Measurements from ENCODE around the gene CSTPP1. TPM values are rescaled to one million over a fixed set of nuclear protein-coding genes. Genes with fewer than 3 reads are reported as not detected.

CSTPP1 gene
- total and polyA plus RNA-seq, 2 of the 8 experiments (the other 6 are each of a cell fraction or from before 2014, with no cell fraction given) = 24.2 to 28.7 TPM

GRCh38 chr11:46892838-46893237 lies 43.7 kb upstream of the CSTPP1 start:
- H3K23ac ChIP-seq (ENCODE audit: insufficient read length) = no peak overlapping the region
- H3K79me2 ChIP-seq (ENCODE audit: control insufficient read depth in 1 of 2, insufficient read depth in 2 of 2, low read length in 2 of 2) = no peaks in the 10 kb centered on the region
- no peak overlapping the region for H3K4me3 ChIP-seq (ENCODE audit: extremely low read depth in 1 of 4, insufficient read depth in 2 of 4, low read depth in 3 of 4, low read length in 4 of 4)
- H3K9me3 ChIP-seq (ENCODE audit: insufficient read depth in 2 of 2, low read depth in 1 of 2, low read length in 1 of 2) = no peaks in the 10 kb centered on the region
- ChIA-PET POLR2A (ENCODE audit: partially characterized antibody) (no interaction called here), CTCF (ENCODE audit: partially characterized antibody) (interaction anchor here (0.9 to 7.4 kb wide), 7 partner anchors 12 to 270 kb away, joined by 3 to 66 read pairs (median 4); no protein-coding TSS in a partner anchor)
- H3K27ac ChIP-seq (ENCODE audit: low read depth, low read length) = no peak overlapping the region
- H3K14ac ChIP-seq (ENCODE audit: insufficient read length) = no peak overlapping the region
- H2AK5ac ChIP-seq (ENCODE audit: low read depth, low read length) = no peak overlapping the region
- no peak overlapping the region for H2BK15ac ChIP-seq (ENCODE audit: low read length)
- no peak for FAIRE-seq
- H3K36me3 ChIP-seq (ENCODE audit: control insufficient read depth in 2 of 4, insufficient read depth in 4 of 4, low read length in 3 of 4) = peaks cover 2 to 22% (median 11%) of the 10 kb centered on the region in 4 experiments; a peak in 4 of 8 replicates
- peaks cover 2% of the 10 kb centered on the region; the same call in 1 of the 2 replicates for H3K23me2 ChIP-seq (ENCODE audit: low read depth, low read length)
- no peak overlapping the region for H3K9ac ChIP-seq (replicated peaks in 1 of 4; ENCODE audit: extremely low read depth in 1 of 4, low read depth in 3 of 4, low read length in 3 of 4)
- no peak overlapping the region for H2BK5ac ChIP-seq (ENCODE audit: low read depth, low read length)
- H3K79me1 ChIP-seq (ENCODE audit: low read depth, low read length) = no peaks in the 10 kb centered on the region
- 92% methylated on average over 9 of the region's 9 CpGs; no CpG with 5 or more reads in 1 of the 2 experiments for WGBS, 2 experiments (ENCODE audit: extremely low coverage in 1 of 2, insufficient coverage in 1 of 2, insufficient read length in 1 of 2, insufficient replicate concordance in 2 of 2, low coverage in 1 of 2, low lambda C conversion rate in 2 of 2, missing lambda C conversion rate in 1 of 2)
- no peaks in the 10 kb centered on the region for H3K27me3 ChIP-seq (replicated peaks in 1 of 4; ENCODE audit: control insufficient read depth in 3 of 4, extremely low read depth in 1 of 4, insufficient read depth in 3 of 4, low read length in 3 of 4)
- no peak overlapping the region for H2BK120ac ChIP-seq (replicated peaks; ENCODE audit: low read depth, low read length)
- no peak overlapping the region for H2BK12ac ChIP-seq (ENCODE audit: low read depth, low read length)
- no peak overlapping the region for H4K5ac ChIP-seq (ENCODE audit: insufficient read length, low read depth, low read length)
- no peak overlapping the region for H3K4me2 ChIP-seq (ENCODE audit: insufficient read depth in 1 of 2, low read depth in 2 of 2, low read length in 2 of 2)
- no peak overlapping the region for H3K56ac ChIP-seq (replicated peaks; ENCODE audit: insufficient read length, low read depth, low read length)
- no peak overlapping the region for H3K4ac ChIP-seq (replicated peaks; ENCODE audit: insufficient read length, low read depth, low read length)
- no peak overlapping the region for H2BK20ac ChIP-seq (ENCODE audit: low read length)
- no peak overlapping the region for H3K18ac ChIP-seq (ENCODE audit: extremely low read depth, low read length)
- H4K20me1 ChIP-seq (replicated peaks in 1 of 2; ENCODE audit: control insufficient read depth in 1 of 2, insufficient read depth in 2 of 2, low read length in 2 of 2) = peaks cover 0 to 4% of the 10 kb centered on the region in 2 experiments
- TF ChIP-seq JUN (IDR thresholded peaks at IDR 0.05; ENCODE audit: low read depth, low read length) (no peak), EZH2 (IDR thresholded peaks at IDR 0.05; ENCODE audit: low read depth, low read length, severe bottlenecking) (no peak), ASH2L (IDR thresholded peaks at IDR 0.05; ENCODE audit: low read length) (no peak), CHD1 (IDR thresholded peaks at IDR 0.05; ENCODE audit: low read depth, low read length) (no peak), BRCA1 (IDR thresholded peaks at IDR 0.05; ENCODE audit: low read depth, low read length) (no peak), TEAD4 (IDR thresholded peaks at IDR 0.05; ENCODE audit: low read depth, low read length) (no peak), SP1 (IDR thresholded peaks at IDR 0.05; ENCODE audit: low read depth, low read length) (no peak), POLR2A (IDR thresholded peaks at IDR 0.05; ENCODE audit: control extremely low read depth in 1 of 2, low read depth in 2 of 2, low read length in 2 of 2) (no peak), KDM4A (IDR thresholded peaks at IDR 0.05; ENCODE audit: low read depth, low read length, severe bottlenecking) (no peak)
- no peak overlapping the region for H4K8ac ChIP-seq (ENCODE audit: extremely low read depth, insufficient read depth, low read length)
- no peak overlapping the region for H2AFZ ChIP-seq (ENCODE audit: low read length)
- DNase-seq (ENCODE audit: low read depth in 1 of 2, low spot score in 2 of 2) = no peak
- 0 out of 7 replicates have a peak, but pooled peaks cover 0 to 2% (median 0%) of the 10 kb centered on the region in 4 experiments for H3K4me1 ChIP-seq (replicated peaks in 1 of 4; ENCODE audit: control insufficient read depth in 3 of 4, insufficient read depth in 4 of 4, low read length in 3 of 4)
- no peak overlapping the region for H4K91ac ChIP-seq (replicated peaks; ENCODE audit: insufficient read length, low read length)
